KMS-11 (cell line): ENCODE data around the gene LRRC70.

Source experiments
- H2AFZ ChIP-seq: fragments of 200-600 bp; sonication (generic); 2 replicates; pipeline ENCODE4 v1.6.1; 2016; ENCODE audit warnings: antibody characterized with exemption, mixed run types, low read depth
- H3K27ac ChIP-seq: fragments of 200-600 bp; sonication (generic); 2 replicates; pipeline ENCODE4 v1.6.1; 2016; ENCODE audit warnings: mild to moderate bottlenecking, mixed run types
- H3K27me3 ChIP-seq: fragments of 200-600 bp; sonication (generic); 2 replicates; pipeline ENCODE4 v1.6.1; 2017; ENCODE audit warnings: mild to moderate bottlenecking, low read depth, mixed run types, moderate library complexity; ENCODE audit not compliant: insufficient read depth
- H3K36me3 ChIP-seq: fragments of 200-600 bp; sonication (generic); 2 replicates; pipeline ENCODE4 v1.6.1; 2017; ENCODE audit warnings: mild to moderate bottlenecking, mixed run types; ENCODE audit not compliant: insufficient read depth
- H3K4me1 ChIP-seq: fragments of 200-600 bp; sonication (generic); 2 replicates; pipeline ENCODE4 v1.6.1; 2016; ENCODE audit warnings: mild to moderate bottlenecking, low read depth, mixed run types; ENCODE audit not compliant: poor library complexity, severe bottlenecking
- H3K4me2 ChIP-seq: fragments of 200-600 bp; sonication (generic); 2 replicates; pipeline ENCODE4 v1.7.0; 2016; ENCODE audit warnings: mild to moderate bottlenecking, mixed run types
- H3K4me3 ChIP-seq: fragments of 200-600 bp; sonication (generic); IDR thresholded peaks from 2 replicates; pipeline ENCODE4 v1.6.1; 2017; ENCODE audit warnings: low read depth, low read length, mixed read lengths; ENCODE audit not compliant: insufficient read depth
- H3K79me2 ChIP-seq: fragments of 200-600 bp; sonication (generic); 2 replicates; pipeline ENCODE4 v1.6.1; 2016; ENCODE audit warnings: low read depth, mixed run types; ENCODE audit not compliant: insufficient read depth
- H3K9ac ChIP-seq: fragments of 200-600 bp; sonication (generic); 2 replicates; pipeline ENCODE4 v1.6.1; 2016; ENCODE audit warnings: mild to moderate bottlenecking, mixed run types
- H4K20me1 ChIP-seq: fragments of 200-600 bp; sonication (generic); 2 replicates; pipeline ENCODE4 v1.6.1; 2016; ENCODE audit warnings: mild to moderate bottlenecking, mixed run types; ENCODE audit not compliant: insufficient read depth
- CTCF ChIP-seq: fragments of 200-600 bp; sonication (generic); conservative IDR thresholded peaks from 2 replicates; pipeline ENCODE4 v1.6.1; 2017; ENCODE audit warnings: low read depth, mild to moderate bottlenecking, antibody characterized with exemption, low read length, moderate library complexity, mixed read lengths

LRRC70 gene

DNA sequence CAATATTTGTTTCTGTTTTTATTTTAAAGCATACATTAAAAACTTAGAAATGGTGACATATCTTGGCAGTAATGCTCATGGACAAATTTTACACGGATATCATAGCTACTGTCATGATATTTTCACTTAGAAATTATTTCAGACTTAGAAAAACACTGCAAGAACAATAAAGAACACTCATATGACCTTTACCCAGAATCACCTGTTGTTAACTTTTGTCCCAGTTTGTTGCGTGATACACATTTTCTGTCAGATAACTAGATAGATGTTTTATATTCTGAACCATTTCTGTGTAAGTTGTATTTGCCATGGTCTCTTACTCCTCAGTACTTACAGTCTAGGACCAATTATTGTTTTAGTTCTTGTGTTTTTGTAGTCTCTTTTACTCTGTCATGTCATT is 3.6 kb upstream of the LRRC70 start:
- Histone ChIP-seq H3K4me1 (no peaks in the 10 kb centered on the region), H3K4me3 (no peak overlapping the region), H3K27me3 (no peaks in the 10 kb centered on the region), H3K9ac (no peak overlapping the region), H3K4me2 (no peak overlapping the region), H2AFZ (no peak overlapping the region), H3K27ac (no peak overlapping the region), H3K79me2 (no peaks in the 10 kb centered on the region), H3K36me3 (no peaks in the 10 kb centered on the region), H4K20me1 (no peaks in the 10 kb centered on the region)
- no peak for TF ChIP-seq CTCF

DNA sequence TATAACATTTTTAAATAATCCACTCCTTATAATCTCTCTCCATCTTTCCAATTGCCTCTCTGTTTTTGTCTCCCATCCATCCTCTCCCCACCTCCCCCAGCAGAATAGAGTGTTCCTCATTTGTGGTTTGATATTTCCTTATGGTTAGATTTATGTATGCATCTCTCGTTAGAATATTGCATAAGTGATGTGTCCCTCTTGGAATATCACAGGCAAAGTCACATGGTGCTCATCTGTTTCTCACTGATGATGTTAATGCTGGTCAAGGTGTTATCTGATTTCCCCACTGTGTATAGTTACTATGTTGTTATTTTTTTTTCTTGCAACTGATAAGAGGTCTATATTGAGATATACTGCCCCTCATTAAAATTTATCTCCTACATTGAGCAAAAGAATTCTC is 3.1 kb upstream of the LRRC70 start:
- Histone ChIP-seq H3K79me2 (no peaks in the 10 kb centered on the region), H3K4me2 (no peak overlapping the region), H3K4me3 (no peak overlapping the region), H3K9ac (no peak overlapping the region), H3K36me3 (no peaks in the 10 kb centered on the region), H2AFZ (no peak overlapping the region), H4K20me1 (no peaks in the 10 kb centered on the region), H3K27me3 (no peaks in the 10 kb centered on the region), H3K27ac (no peak overlapping the region), H3K4me1 (no peaks in the 10 kb centered on the region)
- TF ChIP-seq CTCF, result no peak

DNA sequence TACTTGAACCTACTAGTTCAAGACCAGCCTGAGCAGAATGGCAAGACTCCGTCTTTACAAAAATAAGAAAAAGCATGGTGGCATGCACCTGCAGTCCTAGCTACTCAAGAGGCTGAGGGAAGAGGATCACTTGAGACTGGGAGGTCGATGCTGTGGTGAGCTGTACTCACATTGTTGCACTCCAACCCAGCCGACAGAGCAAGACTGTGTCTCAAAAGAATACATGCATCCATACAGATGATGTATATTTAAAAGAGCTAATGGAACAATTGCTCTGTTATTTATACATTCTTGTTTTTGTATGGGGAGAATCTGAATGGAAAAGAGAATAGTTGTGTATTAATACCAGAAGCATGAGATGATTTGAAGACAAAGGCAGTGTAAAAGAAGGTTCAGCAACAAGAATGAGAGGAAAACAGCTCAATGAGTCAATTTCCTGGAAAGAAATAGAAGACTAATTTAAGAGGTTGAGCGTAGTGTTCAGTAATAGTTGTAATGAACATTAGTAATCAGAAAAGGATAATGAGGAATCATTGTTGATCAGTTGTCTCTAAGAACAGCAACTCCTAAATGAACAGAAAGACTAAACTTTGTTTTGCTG is 1.9 kb upstream of the LRRC70 start:
- no peaks in the 10 kb centered on the region for H3K27me3 ChIP-seq
- no peak overlapping the region for H3K4me3 ChIP-seq
- no peaks in the 10 kb centered on the region for H3K79me2 ChIP-seq
- TF ChIP-seq CTCF, result no peak
- no peaks in the 10 kb centered on the region for H3K36me3 ChIP-seq
- H3K27ac ChIP-seq, result no peak overlapping the region
- H2AFZ ChIP-seq, result no peak overlapping the region
- no peaks in the 10 kb centered on the region; the same call in 1 of the 2 replicates for H4K20me1 ChIP-seq
- no peak overlapping the region for H3K4me2 ChIP-seq
- no peaks in the 10 kb centered on the region for H3K4me1 ChIP-seq
- H3K9ac ChIP-seq, result no peak overlapping the region

GRCh38 chr5:62577488-62577887 is 1.1 kb upstream of the LRRC70 start:
- Histone ChIP-seq H3K79me2 (no peaks in the 10 kb centered on the region), H3K4me1 (no peaks in the 10 kb centered on the region), H3K4me2 (no peak overlapping the region), H2AFZ (no peak overlapping the region), H3K9ac (no peak overlapping the region), H3K27ac (no peak overlapping the region), H3K36me3 (no peaks in the 10 kb centered on the region), H3K4me3 (no peak overlapping the region), H4K20me1 (no peaks in the 10 kb centered on the region; the same call in 1 of the 2 replicates), H3K27me3 (no peaks in the 10 kb centered on the region)
- no peak for TF ChIP-seq CTCF
